ENCODE measurements around the gene CACNG8. TPM values are rescaled to one million over a fixed set of nuclear protein-coding genes. Genes with fewer than 3 reads are reported as not detected.

CACNG8 gene
- total RNA-seq, 1 experiment from 2014 or later, result 0.91 TPM

DNA sequence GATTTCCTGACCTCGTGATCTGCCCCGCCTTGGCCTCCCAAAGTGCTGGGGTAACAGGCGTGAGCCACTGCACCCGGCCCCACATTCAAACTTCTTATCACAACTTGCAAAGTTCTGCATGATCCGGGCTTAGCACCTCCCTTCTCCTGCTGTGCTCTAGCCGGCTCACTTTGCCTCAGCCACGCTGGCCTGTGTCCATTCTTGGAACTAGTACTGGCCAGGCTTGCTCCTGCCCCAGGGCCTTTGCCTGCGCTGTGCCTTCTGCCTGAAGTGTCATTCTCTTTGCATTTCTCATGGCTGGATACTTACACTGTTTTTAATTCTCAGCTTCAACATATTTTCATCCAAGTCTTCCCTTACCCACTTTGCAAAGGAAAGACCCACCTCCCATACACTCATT, 58.6 kb downstream of the CACNG8 start:
- CTCF ChIA-PET, result interaction anchor here (1.4 kb wide), 1 partner anchor 9 kb away, joined by 8 read pairs; no protein-coding TSS in a partner anchor
- POLR2A ChIA-PET, result no interaction called here
- peaks cover 5% of the 10 kb centered on the region for H3K36me3 Mint-ChIP-seq (ENCODE audit: insufficient read depth, unreplicated experiment)
- peaks cover 10% of the 10 kb centered on the region for H3K9me3 Mint-ChIP-seq (ENCODE audit: unreplicated experiment)
- peaks cover 6% of the 10 kb centered on the region for H3K4me1 Mint-ChIP-seq (ENCODE audit: low read depth, unreplicated experiment)
- TF ChIP-seq, protein P1, sequence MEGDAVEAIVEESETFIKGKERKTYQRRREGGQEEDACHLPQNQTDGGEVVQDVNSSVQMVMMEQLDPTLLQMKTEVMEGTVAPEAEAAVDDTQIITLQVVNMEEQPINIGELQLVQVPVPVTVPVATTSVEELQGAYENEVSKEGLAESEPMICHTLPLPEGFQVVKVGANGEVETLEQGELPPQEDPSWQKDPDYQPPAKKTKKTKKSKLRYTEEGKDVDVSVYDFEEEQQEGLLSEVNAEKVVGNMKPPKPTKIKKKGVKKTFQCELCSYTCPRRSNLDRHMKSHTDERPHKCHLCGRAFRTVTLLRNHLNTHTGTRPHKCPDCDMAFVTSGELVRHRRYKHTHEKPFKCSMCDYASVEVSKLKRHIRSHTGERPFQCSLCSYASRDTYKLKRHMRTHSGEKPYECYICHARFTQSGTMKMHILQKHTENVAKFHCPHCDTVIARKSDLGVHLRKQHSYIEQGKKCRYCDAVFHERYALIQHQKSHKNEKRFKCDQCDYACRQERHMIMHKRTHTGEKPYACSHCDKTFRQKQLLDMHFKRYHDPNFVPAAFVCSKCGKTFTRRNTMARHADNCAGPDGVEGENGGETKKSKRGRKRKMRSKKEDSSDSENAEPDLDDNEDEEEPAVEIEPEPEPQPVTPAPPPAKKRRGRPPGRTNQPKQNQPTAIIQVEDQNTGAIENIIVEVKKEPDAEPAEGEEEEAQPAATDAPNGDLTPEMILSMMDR (IDR thresholded peaks at IDR 0.05; ENCODE audit: insufficient read depth in 1 of 2, low read depth in 1 of 2, low read length in 1 of 2, severe bottlenecking in 1 of 2, unreplicated experiment in 1 of 2), result no peak
- H3K27ac Mint-ChIP-seq (ENCODE audit: unreplicated experiment), result peak overlapping the region; percentile 82
- no TSS peak for BruUV-seq (replicated peaks)
- DNase-seq, result no peak
- Histone ChIP-seq H3K4me1 (peaks cover 5% of the 10 kb centered on the region), H3K36me3 (ENCODE audit: control insufficient read depth, insufficient read depth, low read length) (no peaks in the 10 kb centered on the region), H3K4me3 (ENCODE audit: low read depth, low read length) (no peak overlapping the region), H3K9me3 (no peaks in the 10 kb centered on the region), H3K27me3 (replicated peaks; ENCODE audit: control insufficient read depth, insufficient read depth, low read length) (no peaks in the 10 kb centered on the region)
- no peak overlapping the region for H3K4me3 Mint-ChIP-seq (ENCODE audit: unreplicated experiment)
- intact Hi-C loops (cut with micrococcal nuclease; ENCODE audit: unreplicated experiment), result loop anchor here (5.0 kb wide), 2 partner anchors 229 to 824 kb away; no protein-coding TSS in a partner anchor
- H3K27me3 Mint-ChIP-seq (ENCODE audit: insufficient read depth, unreplicated experiment), result no peaks in the 10 kb centered on the region

DNA sequence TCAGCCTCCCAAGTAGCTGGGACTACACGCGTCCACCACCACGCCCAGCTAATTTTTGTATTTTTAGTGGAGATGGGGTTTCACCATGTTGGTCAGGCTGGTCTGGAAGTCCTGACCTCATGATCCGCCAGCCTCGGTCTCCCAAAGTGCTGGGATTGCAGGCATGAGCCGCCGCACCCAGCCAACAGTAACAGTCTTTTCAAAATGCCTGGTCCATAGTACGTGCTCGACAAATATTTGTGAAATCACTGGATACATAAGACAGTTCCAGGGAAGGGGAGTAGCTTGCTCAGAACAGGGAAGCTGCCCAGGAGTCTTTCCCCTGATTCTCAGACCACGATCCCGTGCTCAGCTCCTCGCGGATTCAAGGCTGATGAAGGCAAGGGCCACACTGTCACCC, 59.2 kb downstream of the CACNG8 start:
- TF ChIP-seq, protein P1 (IDR thresholded peaks at IDR 0.05; ENCODE audit: insufficient read depth in 1 of 2, low read depth in 1 of 2, low read length in 1 of 2, severe bottlenecking in 1 of 2, unreplicated experiment in 1 of 2), result no peak
- no peak overlapping the region for H3K27ac Mint-ChIP-seq (ENCODE audit: unreplicated experiment)
- H3K36me3 Mint-ChIP-seq (ENCODE audit: insufficient read depth, unreplicated experiment), result peaks cover 5% of the 10 kb centered on the region
- H3K4me3 Mint-ChIP-seq (ENCODE audit: unreplicated experiment), result no peak overlapping the region
- H3K9me3 Mint-ChIP-seq (ENCODE audit: unreplicated experiment), result peaks cover 10% of the 10 kb centered on the region
- H3K27me3 ChIP-seq (replicated peaks; ENCODE audit: control insufficient read depth, insufficient read depth, low read length), result no peaks in the 10 kb centered on the region
- H3K27me3 Mint-ChIP-seq (ENCODE audit: insufficient read depth, unreplicated experiment), result no peaks in the 10 kb centered on the region
- no peaks in the 10 kb centered on the region for H3K36me3 ChIP-seq (ENCODE audit: control insufficient read depth, insufficient read depth, low read length)
- H3K4me1 Mint-ChIP-seq (ENCODE audit: low read depth, unreplicated experiment), result peaks cover 6% of the 10 kb centered on the region
- H3K4me3 ChIP-seq (ENCODE audit: low read depth, low read length), result no peak overlapping the region
- DNase-seq, result no peak
- CTCF ChIA-PET, result no interaction called here
- BruUV-seq (replicated peaks), result no TSS peak
- peaks cover 5% of the 10 kb centered on the region for H3K4me1 ChIP-seq
- intact Hi-C loops (cut with micrococcal nuclease; ENCODE audit: unreplicated experiment), result loop anchor here (5.0 kb wide), 2 partner anchors 230 to 825 kb away; no protein-coding TSS in a partner anchor
- H3K9me3 ChIP-seq, result no peaks in the 10 kb centered on the region
- POLR2A ChIA-PET, result no interaction called here

DNA sequence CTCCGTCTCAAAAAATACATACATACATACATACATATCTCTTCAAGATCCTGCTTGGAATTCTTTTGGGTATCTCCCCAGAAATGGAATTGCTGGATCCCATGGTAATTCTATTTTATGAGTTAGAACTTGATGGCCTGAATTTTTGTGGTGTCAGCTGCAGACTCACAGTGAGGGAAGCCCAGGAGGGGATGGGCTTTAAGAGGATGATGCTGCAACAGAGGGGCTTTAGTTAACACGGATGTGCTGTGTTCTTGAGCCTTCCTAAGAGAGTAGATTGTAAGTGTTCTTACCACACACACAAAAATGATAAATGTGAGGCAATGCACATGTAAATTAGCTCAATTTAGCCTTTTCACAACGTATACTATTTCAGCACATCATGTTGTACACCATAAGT, 60.5 kb downstream of the CACNG8 start:
- no peak for DNase-seq
- Histone ChIP-seq H3K4me1 (peaks cover 5% of the 10 kb centered on the region), H3K27me3 (replicated peaks; ENCODE audit: control insufficient read depth, insufficient read depth, low read length) (no peaks in the 10 kb centered on the region), H3K36me3 (ENCODE audit: control insufficient read depth, insufficient read depth, low read length) (no peaks in the 10 kb centered on the region), H3K4me3 (ENCODE audit: low read depth, low read length) (no peak overlapping the region), H3K9me3 (no peaks in the 10 kb centered on the region)
- Mint-ChIP-seq H3K4me3 (ENCODE audit: unreplicated experiment) (no peak overlapping the region), H3K4me1 (ENCODE audit: low read depth, unreplicated experiment) (no peaks in the 10 kb centered on the region), H3K27ac (ENCODE audit: unreplicated experiment) (no peak overlapping the region), H3K9me3 (ENCODE audit: unreplicated experiment) (no peaks in the 10 kb centered on the region), H3K36me3 (ENCODE audit: insufficient read depth, unreplicated experiment) (peaks cover 5% of the 10 kb centered on the region), H3K27me3 (ENCODE audit: insufficient read depth, unreplicated experiment) (no peaks in the 10 kb centered on the region)
- POLR2A ChIA-PET, result interaction anchor here (0.6 kb wide), 1 partner anchor 114 kb away, joined by 3 read pairs; no protein-coding TSS in a partner anchor
- CTCF ChIA-PET, result interaction anchor here (1.1 to 1.3 kb wide), 7 partner anchors 19 to 828 kb away, joined by 3 to 8 read pairs (median 4); partner anchors contain the start of genes MYADM and PRKCG
- intact Hi-C loops (cut with micrococcal nuclease; ENCODE audit: unreplicated experiment), result loop anchor here (5.0 kb wide), 2 partner anchors 231 to 826 kb away; no protein-coding TSS in a partner anchor
- no TSS peak for BruUV-seq (replicated peaks)
- TF ChIP-seq, protein P1 (IDR thresholded peaks at IDR 0.05; ENCODE audit: insufficient read depth in 1 of 2, low read depth in 1 of 2, low read length in 1 of 2, severe bottlenecking in 1 of 2, unreplicated experiment in 1 of 2), result no peak
